IMR-90 (cell line): Measurements from ENCODE around the gene SEMA4B. TPM values are rescaled to one million over a fixed set of nuclear protein-coding genes. Genes with fewer than 3 reads are reported as not detected.
A peak's percentile ranks its signal among the peaks of the same experiment; 100 is the strongest.

Experiments
- ATAC-seq: fragments of 200-7000 bp; cut with Tn5 transposase; 2 replicates; pipeline ENCODE4 v1.9.1; 2020; ENCODE audit warnings: low read depth, mild to moderate bottlenecking, moderate library complexity
- BruUV-seq: library from RNA; stranded (reverse); fragments of 400-500 nt; replicated peaks from 2 replicates; lab custom pipeline; 2021; lab: Mats Ljungman, UMichigan
- CTCF ChIA-PET: fragments of 300-600 bp; formaldehyde crosslinking; extraction: SDS; loops from one replicate; lab custom pipeline; 2021; ENCODE audit warnings: antibody characterized with exemption; lab: Yijun Ruan, JAX
- POLR2A ChIA-PET: fragments of 300-600 bp; sonication (Branson Sonifier 250); formaldehyde crosslinking; loops from one replicate; lab custom pipeline; 2022; ENCODE audit warnings: antibody characterized with exemption; ENCODE audit not compliant: unreplicated experiment; lab: Charles Lee
- DNase-seq: peaks from one replicate; pipeline ENCODE4 v3.0.0; 2013
- H2AFZ ChIP-seq: replicated peaks from 2 replicates; pipeline ENCODE3; 2013; ENCODE audit warnings: low read length, mild to moderate bottlenecking; ENCODE audit not compliant: poor library complexity
- H2AK5ac ChIP-seq: 2 replicates; pipeline ENCODE4 v1.6.1; 2013; ENCODE audit warnings: low read depth, low read length, inconsistent platforms
- H2AK9ac ChIP-seq: replicated peaks from 2 replicates; pipeline ENCODE3; 2013; ENCODE audit warnings: mild to moderate bottlenecking, low read depth, low read length, moderate library complexity; ENCODE audit not compliant: poor library complexity
- H2BK120ac ChIP-seq: 2 replicates; pipeline ENCODE4 v1.6.1; 2013; ENCODE audit warnings: low read depth, low read length, inconsistent platforms
- H2BK15ac ChIP-seq: 3 replicates; pipeline ENCODE4 v1.6.1; 2013; ENCODE audit warnings: low read depth, low read length, inconsistent platforms
- H2BK20ac ChIP-seq: 2 replicates; pipeline ENCODE4 v1.6.1; 2013; ENCODE audit warnings: low read depth, mild to moderate bottlenecking, inconsistent platforms, low read length, moderate library complexity
- H2BK5ac ChIP-seq: 2 replicates; pipeline ENCODE4 v1.6.1; 2013; ENCODE audit warnings: mild to moderate bottlenecking, low read depth, low read length, inconsistent platforms; ENCODE audit not compliant: poor library complexity, severe bottlenecking
- H3K14ac ChIP-seq: replicated peaks from 2 replicates; pipeline ENCODE4 v1.6.1; 2013; ENCODE audit warnings: low read depth, low read length, inconsistent platforms
- H3K18ac ChIP-seq: 2 replicates; pipeline ENCODE4 v1.6.1; 2013; ENCODE audit warnings: low read depth, low read length, control low read depth
- H3K23ac ChIP-seq: 2 replicates; pipeline ENCODE4 v1.6.1; 2013; ENCODE audit warnings: low read depth, low read length, inconsistent platforms
- H3K27ac ChIP-seq: 2 replicates; pipeline ENCODE4 v1.5.1; 2013; ENCODE audit warnings: mild to moderate bottlenecking, control low read depth, low read length; ENCODE audit not compliant: insufficient read depth
- H3K27me3 ChIP-seq: 2 replicates; pipeline ENCODE4 v1.6.1; 2013; ENCODE audit warnings: low read length; ENCODE audit not compliant: control insufficient read depth, insufficient read depth
- H3K36me3 ChIP-seq: 2 replicates; pipeline ENCODE4 v1.6.1; 2013; ENCODE audit warnings: low read length, mixed read lengths; ENCODE audit not compliant: control insufficient read depth, insufficient read depth
- H3K4ac ChIP-seq: 2 replicates; pipeline ENCODE4 v1.6.1; 2013; ENCODE audit warnings: low read depth, low read length, inconsistent platforms
- H3K4me1 ChIP-seq: 2 replicates; pipeline ENCODE4 v1.6.1; 2013; ENCODE audit warnings: low read length, mixed read lengths; ENCODE audit not compliant: control insufficient read depth, insufficient read depth
- H3K4me2 ChIP-seq: 2 replicates; pipeline ENCODE4 v1.6.1; 2013; ENCODE audit warnings: low read depth, mild to moderate bottlenecking, control low read depth, low read length, moderate library complexity
- H3K4me3 ChIP-seq: 2 replicates; pipeline ENCODE4 v1.5.1; 2013; ENCODE audit warnings: low read depth, mild to moderate bottlenecking, control low read depth, low read length, moderate library complexity; ENCODE audit not compliant: insufficient read depth
- H3K56ac ChIP-seq: 2 replicates; pipeline ENCODE4 v1.6.1; 2013; ENCODE audit warnings: low read length, inconsistent platforms; ENCODE audit not compliant: insufficient read depth; ENCODE audit errors: extremely low read depth
- H3K79me1 ChIP-seq, 2 experiments: 2 replicates each; pipeline ENCODE4 v1.6.1; 2013; ENCODE audit warnings: low read length in 2 of 2, inconsistent platforms in 1 of 2, low read depth in 1 of 2
- H3K9ac ChIP-seq: 2 replicates; pipeline ENCODE4 v1.6.1; 2013; ENCODE audit warnings: low read depth, low read length, control low read depth
- H3K9me1 ChIP-seq: 2 replicates; pipeline ENCODE4 v1.6.1; 2013; ENCODE audit warnings: low read length, inconsistent platforms; ENCODE audit not compliant: insufficient read depth
- H3K9me3 ChIP-seq: 2 replicates; pipeline ENCODE4 v1.6.1; 2013; ENCODE audit warnings: low read length; ENCODE audit not compliant: control insufficient read depth, insufficient read depth
- H4K20me1 ChIP-seq: 2 replicates; pipeline ENCODE4 v1.6.1; 2013; ENCODE audit warnings: low read length, inconsistent platforms; ENCODE audit not compliant: insufficient read depth
- H4K5ac ChIP-seq: 2 replicates; pipeline ENCODE4 v1.6.1; 2013; ENCODE audit warnings: mild to moderate bottlenecking, low read depth, low read length, control low read depth
- H4K8ac ChIP-seq, 2 experiments: 2 replicates each; pipeline ENCODE4 v1.6.1; 2013; ENCODE audit warnings: low read depth in 2 of 2, low read length in 2 of 2, control low read depth in 1 of 2, inconsistent platforms in 1 of 2
- H4K91ac ChIP-seq: 2 replicates; pipeline ENCODE4 v1.6.1; 2013; ENCODE audit warnings: low read depth, low read length, inconsistent platforms; ENCODE audit not compliant: insufficient read depth
- BHLHE40 ChIP-seq: fragments of 150-350 bp; IDR thresholded peaks from 2 replicates; pipeline ENCODE4 v1.6.1; 2016; ENCODE audit warnings: mild to moderate bottlenecking, low read depth, low read length
- FOS ChIP-seq: fragments of 150-350 bp; IDR thresholded peaks from 2 replicates; pipeline ENCODE4 v1.6.1; 2016; ENCODE audit warnings: low read depth, low read length
- MAFK ChIP-seq: IDR thresholded peaks from 2 replicates; pipeline ENCODE4 v1.6.1; 2012; ENCODE audit warnings: low read depth, low read length, improper control_type of control experiment
- MAZ ChIP-seq: IDR thresholded peaks from 2 replicates; pipeline ENCODE4 v1.6.1; 2012; ENCODE audit warnings: low read depth, mild to moderate bottlenecking, low read length, improper control_type of control experiment, moderate library complexity, borderline replicate concordance
- POLR2A ChIP-seq: IDR thresholded peaks from 2 replicates; pipeline ENCODE4 v1.6.1; 2012; ENCODE audit warnings: mild to moderate bottlenecking, low read depth, low read length
- WGBS, 2 experiments: methylation state at CpG; one replicate each; pipeline versions ENCODE4 v1.1.5 to v1.1.7; 2013; ENCODE audit warnings: missing lambda C conversion rate in 2 of 2; ENCODE audit not compliant: insufficient read length in 1 of 2; ENCODE audit errors: extremely low coverage in 2 of 2; 5-methylcytosine and 5-hydroxymethylcytosine counted together
- dilution Hi-C: fragments of 300-500 bp; cut with HindIII; formaldehyde crosslinking; loops from one replicate; pipeline ENCODE4 v1.14.3; 2018; ENCODE audit warnings: low sequenced_read_pairs; ENCODE audit not compliant: unreplicated experiment
- in situ Hi-C: fragments of 300-500 bp; cut with MboI; formaldehyde crosslinking; loops from 3 replicates; pipeline ENCODE4 v1.14.3; 2019; ENCODE audit warnings: low sequenced_read_pairs, inconsistent platforms, mixed read lengths
- intact Hi-C: fragments of 100-400 bp; cut with micrococcal nuclease; formaldehyde crosslinking; loops from 2 replicates; pipeline ENCODE4 v1.10.0; 2022
- polyA plus RNA-seq, 3 experiments: library from polyadenylated mRNA; depleted of rRNA; stranded (reverse); fragments of >200 nt; gene quantifications; 2 replicates each; pipeline ENCODE4 v1.2.3, GENCODE V29; 2012; ENCODE audit warnings: low replicate concordance in 1 of 3
- total RNA-seq: library from RNA; depleted of rRNA; stranded (reverse); fragments of >200 nt; gene quantifications from 2 replicates; pipeline ENCODE4 v1.2.3, GENCODE V29; 2012

Gene SEMA4B
- total and polyA plus RNA-seq, 2 of the 4 experiments (the other 2 are of a cell fraction), result 5.0 to 22.5 TPM

GRCh38 chr15:90227816-90228772 lies 27.0 kb downstream of the SEMA4B start:
- POLR2A ChIA-PET, result no interaction called here
- H2BK5ac ChIP-seq, result no peak overlapping the region
- H3K14ac ChIP-seq, result no peak overlapping the region
- no peak overlapping the region for H2BK15ac ChIP-seq
- H3K9ac ChIP-seq, result no peak overlapping the region
- no peak for TF ChIP-seq MAFK
- no peak for TF ChIP-seq BHLHE40
- no peak for TF ChIP-seq MAZ
- no peak for TF ChIP-seq FOS
- no peak for TF ChIP-seq POLR2A
- no peaks in the 10 kb centered on the region for H3K27me3 ChIP-seq
- H3K4me2 ChIP-seq, result no peak overlapping the region
- H4K5ac ChIP-seq, result no peak overlapping the region
- H3K56ac ChIP-seq, result no peak overlapping the region
- H2AK9ac ChIP-seq, result peak overlapping the region; percentile 46
- H3K23ac ChIP-seq, result no peak overlapping the region
- no peak overlapping the region for H3K18ac ChIP-seq
- no peak overlapping the region for H2AK5ac ChIP-seq
- no peaks in the 10 kb centered on the region for H3K9me3 ChIP-seq
- no peak overlapping the region for H3K4me3 ChIP-seq
- H4K20me1 ChIP-seq, result 0 out of 2 replicates have a peak, but pooled peaks cover 7% of the 10 kb centered on the region
- H3K9me1 ChIP-seq, result peaks cover 12% of the 10 kb centered on the region
- CTCF ChIA-PET, result no interaction called here
- no peak for ATAC-seq
- intact Hi-C loops, result loop anchor here (10.0 kb wide), 1 partner anchor 143 kb away; no protein-coding TSS in a partner anchor
- H4K8ac ChIP-seq, result no peak overlapping the region
- BruUV-seq, result no TSS peak
- no peak overlapping the region for H2AFZ ChIP-seq
- H3K36me3 ChIP-seq, result peaks cover 67% of the 10 kb centered on the region
- no peak overlapping the region for H2BK120ac ChIP-seq
- peaks cover 4% of the 10 kb centered on the region for H3K4me1 ChIP-seq
- H2BK20ac ChIP-seq, result no peak overlapping the region
- H3K79me1 ChIP-seq, result peaks cover 9 to 31% of the 10 kb centered on the region in 2 experiments; a peak in 3 of 4 replicates
- in situ Hi-C loops, result loop anchor here (10.0 kb wide), 1 partner anchor 333 kb away; the partner anchor contains the start of gene AP3S2
- WGBS, 2 experiments, result 90% methylated on average over 14 of the region's 38 CpGs; no CpG with 5 or more reads in 1 of the 2 experiments
- no peak for DNase-seq
- H3K4ac ChIP-seq, result no peak overlapping the region
- dilution Hi-C loops, result no loop called here
- no peak overlapping the region for H3K27ac ChIP-seq
- no peak overlapping the region for H4K91ac ChIP-seq
